ENCODE results near the gene ARL8A.
"Not testable (repeated sequence)": the region's sequence is repeated elsewhere in the genome, so short reads cannot be mapped to it uniquely, and the experiment has no call there.

Gene ARL8A

GRCh38 chr1:202156590-202156989, 12.1 kb upstream of the ARL8A start:
- DNase-seq, result no peak

- no peak for DNase-seq
Measured at GRCh38 chr1:202155478-202156021, 11.0 kb upstream of the ARL8A start.

GRCh38 chr1:202154766-202155477, 10.4 kb upstream of the ARL8A start:
- DNase-seq, result peak; percentile 62 to 73

GRCh38 chr1:202154148-202154765, 9.7 kb upstream of the ARL8A start:
- DNase-seq, result no peak

- no peak for DNase-seq
Measured at GRCh38 chr1:202153284-202153683, 8.7 kb upstream of the ARL8A start.

- no peak for DNase-seq
Measured at GRCh38 chr1:202152399-202152798, 7.9 kb upstream of the ARL8A start.

- DNase-seq, result no peak
Measured at GRCh38 chr1:202151045-202151444, 6.5 kb upstream of the ARL8A start.

GRCh38 chr1:202150602-202151001, 6.1 kb upstream of the ARL8A start:
- DNase-seq, result no peak

- DNase-seq, result no peak
Measured at GRCh38 chr1:202150187-202150586, 5.7 kb upstream of the ARL8A start.

- no peak for DNase-seq
Measured at GRCh38 chr1:202149566-202149965, 5.0 kb upstream of the ARL8A start.

GRCh38 chr1:202148391-202148790, 3.9 kb upstream of the ARL8A start:
- no peak for DNase-seq

- DNase-seq, result no peak
Measured at GRCh38 chr1:202146993-202147392, 2.5 kb upstream of the ARL8A start.

- DNase-seq, result no peak
Measured at GRCh38 chr1:202146279-202146678, 1.7 kb upstream of the ARL8A start.

GRCh38 chr1:202145744-202146140, 1.2 kb upstream of the ARL8A start:
- not testable (repeated sequence) for DNase-seq

- peak in 1 of 2 donors; percentile 44 for DNase-seq
Measured at GRCh38 chr1:202145068-202145743, 669 bp upstream of the ARL8A start.

- DNase-seq, result peak in 1 of 2 donors; percentile 34
Measured at GRCh38 chr1:202143768-202144401, 652 bp downstream of the ARL8A start.

- no peak for DNase-seq
Measured at GRCh38 chr1:202143011-202143767, 1.3 kb downstream of the ARL8A start.

- not testable (repeated sequence) for DNase-seq
Measured at GRCh38 chr1:202141468-202141867, 3.1 kb downstream of the ARL8A start.

GRCh38 chr1:202140833-202141232, 3.7 kb downstream of the ARL8A start:
- DNase-seq, result no peak

- DNase-seq, result peak; percentile 51 to 62
Measured at GRCh38 chr1:202135221-202135721, 9.3 kb downstream of the ARL8A start.

GRCh38 chr1:202134645-202135172, 9.8 kb downstream of the ARL8A start:
- no peak for DNase-seq

- no peak for DNase-seq
Measured at GRCh38 chr1:202133989-202134388, 10.5 kb downstream of the ARL8A start.
